Stomach (tissue), 9 donors: ENCODE results near the gene BBS5. TPM values are rescaled to one million over a fixed set of nuclear protein-coding genes. Genes with fewer than 3 reads are reported as not detected.

Source experiments
- DNase-seq, 2 donors: peaks; one replicate each; pipeline versions ENCODE4 v3.0.0 to v3.0.0-alpha.2; 2013 to 2019
- H3K27ac ChIP-seq, 5 donors: fragments of 200-600 bp in 4 of 5; sonication (generic) in 4 of 5; one replicate each; pipeline ENCODE4 v1.5.1; 2013 to 2019; ENCODE audit warnings: mild to moderate bottlenecking in 1 of 5, moderate library complexity in 1 of 5
- H3K27me3 ChIP-seq, 3 donors: fragments of 200-600 bp; sonication (generic); one replicate each; pipeline ENCODE4 v1.5.1; 2017 to 2019; ENCODE audit warnings: mixed run types in 1 of 3
- H3K36me3 ChIP-seq, 4 donors: fragments of 200-600 bp; sonication (generic); 1 replicate in 3 of 4; 2 replicates in 1 of 4; pipeline ENCODE4 v1.5.1; 2016 to 2019
- H3K4me1 ChIP-seq, 4 donors: fragments of 200-600 bp; sonication (generic); one replicate each; pipeline ENCODE4 v1.5.1; 2016 to 2019
- H3K4me3 ChIP-seq, 4 donors: fragments of 200-600 bp; sonication (generic) in 3 of 4; one replicate each; pipeline ENCODE4 v1.5.1; 2016 to 2019; ENCODE audit warnings: mild to moderate bottlenecking in 1 of 4
- H3K9me3 ChIP-seq, 4 donors: fragments of 200-600 bp; sonication (generic); one replicate each; pipeline ENCODE4 v1.5.1; 2016 to 2019
- EP300 ChIP-seq: sonication (generic); formaldehyde crosslinking; IDR thresholded peaks from one replicate; pipeline ENCODE4 v1.6.1; 2017; ENCODE audit warnings: antibody characterized with exemption
- POLR2A ChIP-seq, 4 donors: fragments of 450-650 bp; IDR thresholded peaks; one replicate each; pipeline ENCODE4 v1.6.1; 2016; ENCODE audit warnings: antibody characterized with exemption in 4 of 4, control low read depth in 2 of 4, mild to moderate bottlenecking in 1 of 4, moderate library complexity in 1 of 4
- POLR2AphosphoS5 ChIP-seq, 3 donors: sonication (generic); formaldehyde crosslinking; IDR thresholded peaks; one replicate each; pipeline ENCODE4 v1.6.1; 2016; ENCODE audit warnings: antibody characterized with exemption in 3 of 3
- WGBS, 5 donors: extraction: QIAGEN DNeasy Blood & Tissue Kit in 3 of 5; methylation state at CpG; one replicate each; pipeline versions ENCODE4 v1.1.5 to v1.1.7; 2013 to 2018; 5-methylcytosine and 5-hydroxymethylcytosine counted together
- intact Hi-C: fragments of 100-400 bp; cut with DNase I; formaldehyde crosslinking; loops from one replicate; pipeline ENCODE4 v1.15.1; 2023; ENCODE audit warnings: low total_unique reads
- polyA plus RNA-seq, 3 donors: library from polyadenylated mRNA; stranded (reverse); fragments of 200-250 nt; gene quantifications; one replicate each; pipeline ENCODE4 v1.2.3, GENCODE V29; 2013
- total RNA-seq, 5 donors: library from RNA; depleted of rRNA; stranded (reverse); fragments of >200 nt; gene quantifications; one replicate each; pipeline versions ENCODE4 v1.1.0 to v1.2.3, GENCODE V29; 2014 to 2016
- TF ChIP-seq, protein P1 (sequence below), 7 experiments: fragments of 450-650 bp in 4 of 7; fragments of 200-600 bp in 3 of 7; sonication (generic) in 3 of 7; IDR thresholded peaks; one replicate each; pipeline ENCODE4 v1.5.1; 2016 to 2019; ENCODE audit warnings: antibody characterized with exemption in 7 of 7, control low read depth in 2 of 7, mild to moderate bottlenecking in 1 of 7
- donor health status: healthy with polysubstance abuse.
- donor health status: Bipolar disorder and iron deficiency.
- donor health status: healthy.

Gene BBS5
- total and polyA plus RNA-seq, 8 donors: 0.58 to 14.0 (median 4.1) TPM

DNA sequence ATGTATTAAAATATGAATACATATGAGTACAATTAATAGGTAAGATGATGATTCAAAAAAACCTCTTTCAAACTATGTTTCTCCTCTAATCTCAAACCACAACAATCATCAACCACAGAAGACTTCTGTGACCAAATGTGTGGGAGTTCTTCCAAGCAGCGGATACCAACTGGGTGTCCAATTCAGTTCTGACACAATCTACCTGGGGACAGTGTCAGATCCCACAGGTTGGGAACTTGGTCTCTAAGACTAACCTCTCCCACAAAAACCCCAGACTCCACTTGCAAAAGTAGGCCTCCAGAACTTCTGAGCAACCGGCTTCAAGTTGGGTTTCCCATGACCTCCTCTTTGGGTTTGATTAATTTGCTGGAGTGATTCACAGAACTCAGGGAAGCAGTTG is 67.5 kb downstream of the BBS5 start:
- TF ChIP-seq POLR2A (IDR thresholded peaks at IDR 0.05) (no peak), POLR2AphosphoS5 (IDR thresholded peaks at IDR 0.05) (no peak), EP300 (no peak)
- TF ChIP-seq, protein P1, sequence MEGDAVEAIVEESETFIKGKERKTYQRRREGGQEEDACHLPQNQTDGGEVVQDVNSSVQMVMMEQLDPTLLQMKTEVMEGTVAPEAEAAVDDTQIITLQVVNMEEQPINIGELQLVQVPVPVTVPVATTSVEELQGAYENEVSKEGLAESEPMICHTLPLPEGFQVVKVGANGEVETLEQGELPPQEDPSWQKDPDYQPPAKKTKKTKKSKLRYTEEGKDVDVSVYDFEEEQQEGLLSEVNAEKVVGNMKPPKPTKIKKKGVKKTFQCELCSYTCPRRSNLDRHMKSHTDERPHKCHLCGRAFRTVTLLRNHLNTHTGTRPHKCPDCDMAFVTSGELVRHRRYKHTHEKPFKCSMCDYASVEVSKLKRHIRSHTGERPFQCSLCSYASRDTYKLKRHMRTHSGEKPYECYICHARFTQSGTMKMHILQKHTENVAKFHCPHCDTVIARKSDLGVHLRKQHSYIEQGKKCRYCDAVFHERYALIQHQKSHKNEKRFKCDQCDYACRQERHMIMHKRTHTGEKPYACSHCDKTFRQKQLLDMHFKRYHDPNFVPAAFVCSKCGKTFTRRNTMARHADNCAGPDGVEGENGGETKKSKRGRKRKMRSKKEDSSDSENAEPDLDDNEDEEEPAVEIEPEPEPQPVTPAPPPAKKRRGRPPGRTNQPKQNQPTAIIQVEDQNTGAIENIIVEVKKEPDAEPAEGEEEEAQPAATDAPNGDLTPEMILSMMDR (IDR thresholded peaks at IDR 0.05): no peak
- intact Hi-C loops: no loop called here
- peaks cover 0 to 53% (median 40%) of the 10 kb centered on the region in 4 donors for H3K36me3 ChIP-seq

More for the DNA sequence above, 67.5 kb downstream of the BBS5 start:
- no peaks in the 10 kb centered on the region for H3K27me3 ChIP-seq
- no peak overlapping the region for H3K4me3 ChIP-seq
- H3K27ac ChIP-seq: no peak overlapping the region
- DNase-seq: no peak
- no peaks in the 10 kb centered on the region for H3K9me3 ChIP-seq
- H3K4me1 ChIP-seq: peaks cover 0 to 4% (median 0%) of the 10 kb centered on the region in 4 donors
- 87 to 96% (median 92%) methylated on average over 2 of the region's 2 CpGs for WGBS, 5 donors

Other genes starting within 250 kb of the BBS5 start
- gene LRP2, start 117.0 kb upstream of the BBS5 start, total RNA-seq: under 1 TPM in 3 of 5 donors, not detected in 2; under 0.01 to 0.92 (median 0.89) TPM
- under 1 TPM in 2 of 3 donors, not detected in 1; 0.06 to 0.28 TPM for gene LRP2, start 117.0 kb upstream of the BBS5 start, polyA plus RNA-seq
- gene KLHL41, start 30.2 kb downstream of the BBS5 start, total RNA-seq: 1 to 10 TPM in 1 of 5 donors, not detected in 4; 1.7 TPM
- gene KLHL41, start 30.2 kb downstream of the BBS5 start, polyA plus RNA-seq: 1 to 10 TPM in 2 of 3 donors, under 1 TPM in 1; 0.37 to 3.7 (median 1.3) TPM
- gene FASTKD1, start 94.4 kb downstream of the BBS5 start, total RNA-seq: 10 to 100 TPM in 4 of 5 donors, 1 to 10 TPM in 1; 6.4 to 32.3 (median 23.5) TPM
- 10 to 100 TPM in 2 of 3 donors, 1 to 10 TPM in 1; 4.0 to 37.2 (median 18.9) TPM for gene FASTKD1, start 94.4 kb downstream of the BBS5 start, polyA plus RNA-seq
- 10 to 100 TPM; 26.1 to 69.9 (median 28.0) TPM for gene PPIG, start 104.9 kb downstream of the BBS5 start, total RNA-seq
- 10 to 100 TPM; 22.0 to 98.8 (median 27.8) TPM for gene PPIG, start 104.9 kb downstream of the BBS5 start, polyA plus RNA-seq
- gene CFAP210, start 214.9 kb downstream of the BBS5 start, total RNA-seq: under 1 TPM in 1 of 5 donors, not detected in 4; 0.37 TPM
- gene CFAP210, start 214.9 kb downstream of the BBS5 start, polyA plus RNA-seq: 1 to 10 TPM in 1 of 3 donors, under 1 TPM in 1, not detected in 1; 0.23 to 2.1 TPM
- gene PHOSPHO2, start 215.0 kb downstream of the BBS5 start, total RNA-seq: 10 to 100 TPM in 2 of 5 donors, 1 to 10 TPM in 3; 1.3 to 22.0 (median 4.2) TPM
- gene PHOSPHO2, start 215.0 kb downstream of the BBS5 start, polyA plus RNA-seq: 1 to 10 TPM; 2.2 to 4.3 (median 3.7) TPM